GM12875 (cell line): Measurements from ENCODE around the gene HMOX2.
A peak's percentile ranks its signal among the peaks of the same experiment; 100 is the strongest.

Experiments
- H3K4me3 ChIP-seq: one replicate; pipeline ENCODE4 v1.5.1; 2011; ENCODE audit warnings: low read depth, low read length, control low read depth
- CTCF ChIP-seq: IDR thresholded peaks from 2 replicates; pipeline ENCODE4 v1.5.1; 2011; ENCODE audit warnings: low read depth, mild to moderate bottlenecking, control low read depth, inconsistent platforms, low read length, moderate library complexity, borderline replicate concordance; ENCODE audit not compliant: insufficient read depth

Gene HMOX2

DNA sequence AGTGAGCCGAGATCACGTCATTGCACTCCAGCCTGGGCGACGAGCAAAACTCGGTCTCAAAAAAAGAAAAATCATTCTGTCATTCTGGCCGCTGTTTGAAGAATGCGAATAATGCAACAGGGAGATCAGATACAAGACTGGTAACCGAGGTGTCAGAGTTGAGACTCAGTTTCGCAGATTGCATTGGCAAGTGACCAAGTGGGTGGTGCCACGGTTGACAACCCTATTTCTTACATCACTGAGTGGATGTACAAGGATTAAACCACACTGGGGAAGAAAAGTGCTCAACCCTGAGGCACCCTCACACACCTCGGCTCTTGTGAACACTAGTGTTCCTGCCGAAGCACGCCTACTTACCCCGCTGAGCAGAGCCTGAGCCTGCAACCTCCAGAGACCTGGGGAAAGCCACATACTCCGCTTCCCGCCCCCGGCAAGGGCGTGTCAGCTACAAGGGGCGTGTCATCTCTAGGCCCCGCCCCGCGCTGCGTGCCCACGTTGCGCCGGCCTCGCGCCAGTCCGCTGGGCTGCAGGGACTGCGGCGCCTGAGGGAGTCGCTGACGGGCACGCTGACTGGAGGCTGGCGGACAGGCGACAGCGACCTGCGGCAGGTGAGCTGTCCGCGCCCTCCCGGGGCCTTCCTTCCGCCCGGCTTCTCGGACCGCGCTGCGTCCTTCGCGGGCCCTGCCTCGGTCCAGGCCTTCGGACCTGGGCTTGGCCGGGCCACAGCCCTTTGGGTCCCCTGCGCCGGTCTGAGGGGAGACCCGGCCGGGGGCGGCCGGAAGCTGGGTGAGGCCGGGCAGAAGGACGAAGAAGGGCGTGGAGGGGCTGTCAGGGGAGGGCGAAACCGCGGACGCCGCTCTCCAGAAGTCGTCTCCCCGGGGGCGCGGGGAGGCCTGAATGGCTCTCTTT, at the start of gene HMOX2:
TSS of gene HMOX2 (plus strand) at position 519 of the 909 bp plus-strand sequence. CDS start 29,127 bp downstream, outside the sequence.
- peak; percentile 57 for TF ChIP-seq CTCF
- peak within 1 kb of the TSS; percentile 94 for H3K4me3 ChIP-seq

DNA sequence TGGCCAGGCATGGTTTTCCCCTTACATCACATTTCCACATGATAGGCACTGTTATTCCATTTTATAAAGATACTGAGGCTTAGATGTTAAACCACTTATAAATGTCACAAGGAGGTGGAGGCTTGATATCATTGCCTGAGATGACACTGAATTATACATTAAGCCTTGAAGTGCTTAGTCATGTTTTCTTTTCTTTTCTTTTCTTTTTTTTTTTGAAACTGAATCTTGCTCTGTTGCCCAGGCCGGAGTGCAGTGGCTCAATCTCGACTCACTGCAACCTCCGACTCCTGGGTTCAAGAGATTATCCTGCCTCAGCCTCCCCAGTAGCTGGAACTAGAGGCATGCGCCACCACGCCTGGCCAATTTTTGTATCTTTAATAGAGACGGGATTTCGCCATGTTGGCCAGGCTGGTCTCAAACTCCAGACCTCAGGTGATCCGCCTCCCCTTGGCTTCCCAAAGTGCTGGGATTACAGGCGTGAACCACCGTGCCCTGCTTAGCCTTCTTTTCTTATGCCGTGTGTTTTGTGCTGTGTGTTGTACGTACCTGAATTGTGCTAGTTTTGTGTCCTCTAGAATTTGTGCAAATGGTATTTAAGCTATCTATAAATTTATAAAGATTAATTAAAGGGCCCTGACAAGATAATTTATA, 49.4 kb upstream of the HMOX2 start:
- H3K4me3 ChIP-seq, result peak overlapping the region; percentile 75
- no peak for TF ChIP-seq CTCF

GRCh38 chr16:4428500-4428899, 47.7 kb upstream of the HMOX2 start:
- no peak overlapping the region for H3K4me3 ChIP-seq
- TF ChIP-seq CTCF, result no peak

GRCh38 chr16:4431023-4431422, 45.2 kb upstream of the HMOX2 start:
- H3K4me3 ChIP-seq, result no peak overlapping the region
- TF ChIP-seq CTCF, result no peak

DNA sequence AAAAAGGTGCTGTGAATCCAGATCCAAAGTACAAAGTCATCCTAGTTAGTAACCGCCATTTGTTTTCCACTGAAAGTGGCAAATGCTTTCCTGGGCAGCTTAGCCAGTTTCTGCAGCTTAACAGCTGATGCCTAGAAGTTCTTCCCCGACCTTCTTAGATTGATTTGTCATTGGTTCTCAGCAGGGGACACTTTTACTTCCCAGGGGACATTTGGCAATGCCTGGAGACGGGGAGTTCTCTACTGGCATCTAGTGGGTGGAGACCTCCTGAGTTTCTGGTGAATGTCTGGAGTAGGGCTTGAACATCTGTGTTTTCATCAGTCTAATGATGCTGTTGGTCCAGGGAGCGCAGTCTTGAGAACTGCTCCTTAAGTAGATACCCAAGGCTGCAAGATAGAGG, 43.0 kb upstream of the HMOX2 start:
- no peak overlapping the region for H3K4me3 ChIP-seq
- no peak for TF ChIP-seq CTCF

GRCh38 chr16:4433914-4434787, 42.0 kb upstream of the HMOX2 start:
- no peak overlapping the region for H3K4me3 ChIP-seq
- no peak for TF ChIP-seq CTCF
